HepG2 (cell line): ENCODE measurements around the gene FAM174C. TPM values are rescaled to one million over a fixed set of nuclear protein-coding genes. Genes with fewer than 3 reads are reported as not detected.

ENCODE experiments used
- FOXO4 ChIP-seq: sonication (generic); formaldehyde crosslinking; conservative IDR thresholded peaks from 2 replicates; pipeline ENCODE4 v1.8.1; 2023; ENCODE audit warnings: missing genetic modification reagents
- KLF15 ChIP-seq: sonication (generic); formaldehyde crosslinking; IDR thresholded peaks from 2 replicates; pipeline ENCODE4 v1.8.1; 2023; ENCODE audit warnings: borderline replicate concordance, mild to moderate bottlenecking, inconsistent platforms, missing genetic modification reagents, mixed read lengths
- MXD3 ChIP-seq: IDR thresholded peaks from 2 replicates; pipeline ENCODE4 v1.6.1; 2016; ENCODE audit warnings: mild to moderate bottlenecking, missing biosample characterization, missing genetic modification reagents
- NR2C2 ChIP-seq: sonication (generic); formaldehyde crosslinking; IDR thresholded peaks from 2 replicates; pipeline ENCODE4 v1.4.0; 2020; ENCODE audit warnings: missing genetic modification reagents, mild to moderate bottlenecking, moderate library complexity, borderline replicate concordance
- PATZ1 ChIP-seq: sonication (generic); formaldehyde crosslinking; IDR thresholded peaks from 2 replicates; pipeline ENCODE4 v1.4.0; 2020; ENCODE audit warnings: missing genetic modification reagents
- SP1 ChIP-seq, 2 experiments: fragments of 450-650 bp in 1 of 2; sonication (generic) in 1 of 2; formaldehyde crosslinking in 1 of 2; IDR thresholded peaks; 2 replicates each; pipeline versions ENCODE4 v1.4.0 to v1.6.1; 2016 to 2020; ENCODE audit warnings: missing genetic modification reagents in 1 of 2
- ZNF326 ChIP-seq: sonication (generic); formaldehyde crosslinking; IDR thresholded peaks from 2 replicates; pipeline ENCODE4 v1.4.0; 2020; ENCODE audit warnings: missing genetic modification reagents, borderline replicate concordance
- ZNF749 ChIP-seq: sonication (generic); formaldehyde crosslinking; IDR thresholded peaks from 2 replicates; pipeline ENCODE4 v1.8.0; 2022; ENCODE audit warnings: mild to moderate bottlenecking, missing genetic modification reagents, moderate library complexity, borderline replicate concordance
- ZSCAN21 ChIP-seq: sonication (generic); formaldehyde crosslinking; IDR thresholded peaks from 2 replicates; pipeline ENCODE4 v1.8.0; 2022; ENCODE audit warnings: mild to moderate bottlenecking, missing genetic modification reagents, moderate library complexity, borderline replicate concordance
- ZZZ3 ChIP-seq: sonication (generic); formaldehyde crosslinking; IDR thresholded peaks from 2 replicates; pipeline ENCODE4 v1.4.0; 2020; ENCODE audit warnings: missing genetic modification reagents, mild to moderate bottlenecking, borderline replicate concordance
- polyA plus RNA-seq, 8 experiments: library from polyadenylated mRNA; depleted of rRNA in 3 of 8; stranded (reverse) in 7 of 8; unstranded in 1 of 8; fragments of >200 nt; fragmentation: Illumina TruSeq in 4 of 8; extraction: Trizol in 4 of 8; gene quantifications; 2 replicates each; pipeline versions ENCODE4 v1.2.1 to v1.2.3, GENCODE V29; 2011 to 2016; ENCODE audit warnings: low read depth in 4 of 8, missing spikeins in 1 of 8, mixed read lengths in 1 of 8; ENCODE audit not compliant: insufficient read depth in 1 of 8
- total RNA-seq, 5 experiments: library from RNA; depleted of rRNA; stranded (reverse); fragments of >200 nt; fragmentation: Illumina TruSeq; extraction: Trizol; gene quantifications; 2 replicates each; pipeline ENCODE4 v1.2.3, GENCODE V29; 2016; ENCODE audit warnings: low read depth in 1 of 5
- TF ChIP-seq, protein P1 (sequence below): sonication (generic); formaldehyde crosslinking; IDR thresholded peaks from 2 replicates; pipeline ENCODE4 v1.4.0; 2020; ENCODE audit warnings: mild to moderate bottlenecking, missing genetic modification reagents, borderline replicate concordance
- TF ChIP-seq, protein P2 (sequence below): sonication (generic); formaldehyde crosslinking; IDR thresholded peaks from 2 replicates; pipeline ENCODE4 v1.4.0; 2020; ENCODE audit warnings: missing genetic modification reagents
- TF ChIP-seq, protein P3 (sequence below): IDR thresholded peaks from 2 replicates; pipeline ENCODE4 v1.6.1; 2016; ENCODE audit warnings: low read depth, borderline replicate concordance

Gene FAM174C
- total and polyA plus RNA-seq, 2 of the 13 experiments (the other 11 are each of a cell fraction or from before 2014, with no cell fraction given) = 19.5 to 31.3 TPM

DNA sequence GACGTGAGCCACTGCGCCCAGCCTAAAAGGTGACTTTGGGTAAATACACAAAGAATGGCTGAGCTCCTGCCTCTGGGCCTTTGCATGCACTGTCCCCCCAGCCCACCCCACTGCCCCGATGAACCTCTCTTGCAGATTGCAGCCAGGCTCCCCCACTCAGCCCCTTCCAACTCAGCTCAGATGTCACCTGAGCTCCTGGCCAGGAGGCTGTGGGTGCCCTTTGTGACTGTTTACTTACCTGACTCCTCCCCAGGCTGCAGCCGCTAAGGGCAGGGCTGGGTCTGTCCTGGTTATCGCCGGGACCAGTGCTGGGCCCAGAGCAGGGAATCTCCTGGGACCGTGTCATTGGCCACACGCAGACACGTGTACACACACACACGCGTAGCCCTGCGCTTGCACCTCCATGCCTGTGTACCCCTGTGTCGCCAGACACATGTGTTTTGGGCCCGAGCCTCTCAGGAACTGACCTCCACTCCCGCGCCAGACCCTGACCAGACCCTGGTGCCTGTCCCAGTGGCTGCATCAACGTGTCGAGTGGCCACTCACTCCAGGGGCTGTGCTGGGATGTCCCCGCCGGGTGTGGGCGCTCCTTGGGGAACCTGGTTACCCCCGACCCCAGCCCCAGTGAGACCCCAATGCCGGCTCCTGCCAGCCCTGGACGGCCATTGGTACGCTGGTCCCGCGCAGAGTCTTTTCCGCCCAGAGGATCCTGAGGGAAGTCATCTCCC, 29.0 kb downstream of the FAM174C start (continued):
- TF ChIP-seq, protein P1, sequence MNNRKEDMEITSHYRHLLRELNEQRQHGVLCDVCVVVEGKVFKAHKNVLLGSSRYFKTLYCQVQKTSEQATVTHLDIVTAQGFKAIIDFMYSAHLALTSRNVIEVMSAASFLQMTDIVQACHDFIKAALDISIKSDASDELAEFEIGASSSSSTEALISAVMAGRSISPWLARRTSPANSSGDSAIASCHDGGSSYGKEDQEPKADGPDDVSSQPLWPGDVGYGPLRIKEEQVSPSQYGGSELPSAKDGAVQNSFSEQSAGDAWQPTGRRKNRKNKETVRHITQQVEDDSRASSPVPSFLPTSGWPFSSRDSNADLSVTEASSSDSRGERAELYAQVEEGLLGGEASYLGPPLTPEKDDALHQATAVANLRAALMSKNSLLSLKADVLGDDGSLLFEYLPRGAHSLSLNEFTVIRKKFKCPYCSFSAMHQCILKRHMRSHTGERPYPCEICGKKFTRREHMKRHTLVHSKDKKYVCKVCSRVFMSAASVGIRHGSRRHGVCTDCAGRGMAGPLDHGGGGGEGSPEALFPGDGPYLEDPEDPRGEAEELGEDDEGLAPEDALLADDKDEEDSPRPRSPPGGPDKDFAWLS (CRISPR knock-in tag) = 0 out of 2 replicates have a peak, but pooled peaks have one; percentile 70
- TF ChIP-seq KLF15 (CRISPR knock-in tag) = no peak
- TF ChIP-seq PATZ1 (CRISPR knock-in tag) = peak; percentile 88
- no peak for TF ChIP-seq FOXO4 (CRISPR knock-in tag)
- TF ChIP-seq ZSCAN21 (CRISPR knock-in tag) = peak; percentile 41; the same call in 1 of the 2 replicates
- TF ChIP-seq ZNF749 (CRISPR knock-in tag) = no peak
- TF ChIP-seq, protein P2, sequence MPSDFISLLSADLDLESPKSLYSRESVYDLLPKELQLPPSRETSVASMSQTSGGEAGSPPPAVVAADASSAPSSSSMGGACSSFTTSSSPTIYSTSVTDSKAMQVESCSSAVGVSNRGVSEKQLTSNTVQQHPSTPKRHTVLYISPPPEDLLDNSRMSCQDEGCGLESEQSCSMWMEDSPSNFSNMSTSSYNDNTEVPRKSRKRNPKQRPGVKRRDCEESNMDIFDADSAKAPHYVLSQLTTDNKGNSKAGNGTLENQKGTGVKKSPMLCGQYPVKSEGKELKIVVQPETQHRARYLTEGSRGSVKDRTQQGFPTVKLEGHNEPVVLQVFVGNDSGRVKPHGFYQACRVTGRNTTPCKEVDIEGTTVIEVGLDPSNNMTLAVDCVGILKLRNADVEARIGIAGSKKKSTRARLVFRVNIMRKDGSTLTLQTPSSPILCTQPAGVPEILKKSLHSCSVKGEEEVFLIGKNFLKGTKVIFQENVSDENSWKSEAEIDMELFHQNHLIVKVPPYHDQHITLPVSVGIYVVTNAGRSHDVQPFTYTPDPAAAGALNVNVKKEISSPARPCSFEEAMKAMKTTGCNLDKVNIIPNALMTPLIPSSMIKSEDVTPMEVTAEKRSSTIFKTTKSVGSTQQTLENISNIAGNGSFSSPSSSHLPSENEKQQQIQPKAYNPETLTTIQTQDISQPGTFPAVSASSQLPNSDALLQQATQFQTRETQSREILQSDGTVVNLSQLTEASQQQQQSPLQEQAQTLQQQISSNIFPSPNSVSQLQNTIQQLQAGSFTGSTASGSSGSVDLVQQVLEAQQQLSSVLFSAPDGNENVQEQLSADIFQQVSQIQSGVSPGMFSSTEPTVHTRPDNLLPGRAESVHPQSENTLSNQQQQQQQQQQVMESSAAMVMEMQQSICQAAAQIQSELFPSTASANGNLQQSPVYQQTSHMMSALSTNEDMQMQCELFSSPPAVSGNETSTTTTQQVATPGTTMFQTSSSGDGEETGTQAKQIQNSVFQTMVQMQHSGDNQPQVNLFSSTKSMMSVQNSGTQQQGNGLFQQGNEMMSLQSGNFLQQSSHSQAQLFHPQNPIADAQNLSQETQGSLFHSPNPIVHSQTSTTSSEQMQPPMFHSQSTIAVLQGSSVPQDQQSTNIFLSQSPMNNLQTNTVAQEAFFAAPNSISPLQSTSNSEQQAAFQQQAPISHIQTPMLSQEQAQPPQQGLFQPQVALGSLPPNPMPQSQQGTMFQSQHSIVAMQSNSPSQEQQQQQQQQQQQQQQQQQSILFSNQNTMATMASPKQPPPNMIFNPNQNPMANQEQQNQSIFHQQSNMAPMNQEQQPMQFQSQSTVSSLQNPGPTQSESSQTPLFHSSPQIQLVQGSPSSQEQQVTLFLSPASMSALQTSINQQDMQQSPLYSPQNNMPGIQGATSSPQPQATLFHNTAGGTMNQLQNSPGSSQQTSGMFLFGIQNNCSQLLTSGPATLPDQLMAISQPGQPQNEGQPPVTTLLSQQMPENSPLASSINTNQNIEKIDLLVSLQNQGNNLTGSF (CRISPR knock-in tag) = no peak
- TF ChIP-seq NR2C2 (CRISPR knock-in tag) = 0 out of 2 replicates have a peak, but pooled peaks have one; percentile 20
- TF ChIP-seq, protein P3, sequence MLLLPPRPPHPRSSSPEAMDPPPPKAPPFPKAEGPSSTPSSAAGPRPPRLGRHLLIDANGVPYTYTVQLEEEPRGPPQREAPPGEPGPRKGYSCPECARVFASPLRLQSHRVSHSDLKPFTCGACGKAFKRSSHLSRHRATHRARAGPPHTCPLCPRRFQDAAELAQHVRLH (CRISPR knock-in tag) = 0 out of 2 replicates have a peak, but pooled peaks have one; percentile 43
- TF ChIP-seq ZNF326 (CRISPR knock-in tag) = no peak
- 0 out of 2 replicates have a peak, but pooled peaks have one; percentile 24 for TF ChIP-seq ZZZ3
- no peak for TF ChIP-seq MXD3 (CRISPR knock-in tag)
- TF ChIP-seq SP1 (IDR thresholded peaks at IDR 0.05) = no peak
- TF ChIP-seq SP1 (CRISPR knock-in tag; IDR thresholded peaks at IDR 0.05) = no peak
